ENCODE measurements around the gene AGBL4. TPM values are rescaled to one million over a fixed set of nuclear protein-coding genes. Genes with fewer than 3 reads are reported as not detected.

The AGBL4 gene
- total RNA-seq, 2 donors from 2014 or later = 0.40 to 5.5 TPM

- Mint-ChIP-seq H3K9me3 (no peaks in the 10 kb centered on the region), H3K27ac (no peak overlapping the region), H3K4me3 (no peak overlapping the region), H3K27me3 (ENCODE audit: insufficient read depth) (peaks cover 5% of the 10 kb centered on the region), H3K4me1 (peaks cover 5% of the 10 kb centered on the region), H3K36me3 (ENCODE audit: low read depth) (no peaks in the 10 kb centered on the region)
- no peak for TF ChIP-seq CTCF (conservative IDR thresholded peaks at IDR 0.05)
- no peak overlapping the region for H3K27ac ChIP-seq (ENCODE audit: low read depth, low read length)
- DNase-seq = peak; percentile 57
- H3K9me3 ChIP-seq (ENCODE audit: control insufficient read depth, low read length) = no peaks in the 10 kb centered on the region
- H3K4me3 ChIP-seq (ENCODE audit: low read length) = no peak overlapping the region
- no peaks in the 10 kb centered on the region for H3K4me1 ChIP-seq (ENCODE audit: control insufficient read depth, insufficient read depth, low read length)
- 80 to 86% methylated on average over 3 to 4 of the region's 4 CpGs for WGBS, 2 experiments (ENCODE audit: insufficient coverage in 1 of 2, insufficient read length in 1 of 2)
- H3K9ac ChIP-seq (ENCODE audit: extremely low read depth, low read length, poor library complexity, severe bottlenecking) = no peak overlapping the region
- no peaks in the 10 kb centered on the region for H3K36me3 ChIP-seq (ENCODE audit: control insufficient read depth, insufficient read depth, low read length)
- H3K27me3 ChIP-seq (ENCODE audit: control insufficient read depth, insufficient read depth, low read length, poor library complexity, severe bottlenecking) = peaks cover 6% of the 10 kb centered on the region
Measured at GRCh38 chr1:48645883-48646282, 1377.9 kb downstream of the AGBL4 start.

- DNase-seq = no peak
- Histone ChIP-seq H3K27ac (ENCODE audit: low read depth, low read length) (peak overlapping the region; percentile 87), H3K36me3 (ENCODE audit: control insufficient read depth, insufficient read depth, low read length) (no peaks in the 10 kb centered on the region), H3K4me3 (ENCODE audit: low read length) (no peak overlapping the region), H3K4me1 (ENCODE audit: control insufficient read depth, insufficient read depth, low read length) (no peaks in the 10 kb centered on the region), H3K9me3 (ENCODE audit: control insufficient read depth, low read length) (no peaks in the 10 kb centered on the region), H3K9ac (ENCODE audit: extremely low read depth, low read length, poor library complexity, severe bottlenecking) (no peak overlapping the region), H3K27me3 (ENCODE audit: control insufficient read depth, insufficient read depth, low read length, poor library complexity, severe bottlenecking) (peaks cover 6% of the 10 kb centered on the region)
- Mint-ChIP-seq H3K9me3 (no peaks in the 10 kb centered on the region), H3K36me3 (ENCODE audit: low read depth) (no peaks in the 10 kb centered on the region), H3K4me1 (peaks cover 5% of the 10 kb centered on the region), H3K27me3 (ENCODE audit: insufficient read depth) (peaks cover 5% of the 10 kb centered on the region), H3K27ac (no peak overlapping the region), H3K4me3 (no peak overlapping the region)
- no peak for TF ChIP-seq CTCF (conservative IDR thresholded peaks at IDR 0.05)
- 71 to 81% methylated on average over 1 to 3 of the region's 3 CpGs for WGBS, 2 experiments (ENCODE audit: insufficient coverage in 1 of 2, insufficient read length in 1 of 2)
Measured at GRCh38 chr1:48644905-48645605, 1378.7 kb downstream of the AGBL4 start.

- Histone ChIP-seq H3K4me1 (ENCODE audit: control insufficient read depth, insufficient read depth, low read length) (no peaks in the 10 kb centered on the region), H3K27me3 (ENCODE audit: control insufficient read depth, insufficient read depth, low read length, poor library complexity, severe bottlenecking) (peaks cover 10% of the 10 kb centered on the region), H3K9me3 (ENCODE audit: control insufficient read depth, low read length) (no peaks in the 10 kb centered on the region), H3K4me3 (ENCODE audit: low read length) (no peak overlapping the region), H3K9ac (ENCODE audit: extremely low read depth, low read length, poor library complexity, severe bottlenecking) (no peak overlapping the region), H3K27ac (ENCODE audit: low read depth, low read length) (peak overlapping the region; percentile 87), H3K36me3 (ENCODE audit: control insufficient read depth, insufficient read depth, low read length) (no peaks in the 10 kb centered on the region)
- no peak overlapping the region for H3K4me3 Mint-ChIP-seq
- no peak for DNase-seq
- no peaks in the 10 kb centered on the region for H3K36me3 Mint-ChIP-seq (ENCODE audit: low read depth)
- H3K27ac Mint-ChIP-seq = no peak overlapping the region
- no peak for TF ChIP-seq CTCF (conservative IDR thresholded peaks at IDR 0.05)
- peaks cover 5% of the 10 kb centered on the region for H3K4me1 Mint-ChIP-seq
- peaks cover 5% of the 10 kb centered on the region for H3K27me3 Mint-ChIP-seq (ENCODE audit: insufficient read depth)
- WGBS, 2 experiments (ENCODE audit: insufficient coverage in 1 of 2, insufficient read length in 1 of 2) = 66 to 89% methylated on average over 4 to 7 of the region's 7 CpGs
- H3K9me3 Mint-ChIP-seq = no peaks in the 10 kb centered on the region
Measured at GRCh38 chr1:48644190-48644900, 1379.4 kb downstream of the AGBL4 start.
